Stimulated activated CD8-positive, alpha-beta memory T cell treated with anti-CD3 and anti-CD28 coated beads, Interleukin-4, amount 100 ng/mL, for 4 hours (primary cell): ENCODE data around the gene CCDC15.
"Not testable (repeated sequence)": the region's sequence is repeated elsewhere in the genome, so short reads cannot be mapped to it uniquely, and the experiment has no call there.

Experiments
- DNase-seq, 2 donors: peaks; one replicate each; pipeline ENCODE4 v3.0.0-alpha.2; 2020; ENCODE audit warnings: low read depth in 2 of 2, low spot score in 1 of 2

The CCDC15 gene

DNA sequence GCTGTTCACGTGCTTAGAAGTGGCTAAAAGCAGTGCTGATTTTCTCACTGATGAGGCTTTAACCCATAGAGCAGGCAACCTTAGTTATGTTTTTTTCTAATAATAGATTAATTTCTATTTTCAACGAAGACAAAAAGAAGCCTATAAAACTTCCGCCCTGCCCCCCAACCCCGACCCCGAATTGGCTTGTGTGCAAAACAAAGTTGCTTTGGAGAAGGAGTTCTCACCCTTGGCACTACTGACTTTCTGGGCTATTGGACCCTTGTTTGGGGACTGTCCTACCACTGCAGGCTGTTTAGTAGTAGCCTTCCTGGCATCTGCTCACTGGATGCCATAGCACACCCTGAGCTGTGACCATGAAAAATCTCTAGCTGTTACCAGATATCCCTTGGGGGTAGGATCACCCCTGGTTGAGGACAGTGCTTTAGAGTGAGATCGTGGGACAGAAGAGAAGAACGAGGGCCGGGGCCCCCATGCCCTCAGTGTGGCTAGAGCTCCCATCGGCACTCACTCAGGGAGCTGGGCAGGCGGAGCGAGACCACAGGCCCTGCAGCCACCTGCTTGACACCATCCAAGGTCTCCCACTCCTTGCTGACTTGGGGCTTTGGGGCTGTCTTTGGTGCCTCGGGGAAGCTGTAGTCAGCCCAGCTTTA lies 126.0 kb downstream of the CCDC15 start:
- no peak for DNase-seq

DNA sequence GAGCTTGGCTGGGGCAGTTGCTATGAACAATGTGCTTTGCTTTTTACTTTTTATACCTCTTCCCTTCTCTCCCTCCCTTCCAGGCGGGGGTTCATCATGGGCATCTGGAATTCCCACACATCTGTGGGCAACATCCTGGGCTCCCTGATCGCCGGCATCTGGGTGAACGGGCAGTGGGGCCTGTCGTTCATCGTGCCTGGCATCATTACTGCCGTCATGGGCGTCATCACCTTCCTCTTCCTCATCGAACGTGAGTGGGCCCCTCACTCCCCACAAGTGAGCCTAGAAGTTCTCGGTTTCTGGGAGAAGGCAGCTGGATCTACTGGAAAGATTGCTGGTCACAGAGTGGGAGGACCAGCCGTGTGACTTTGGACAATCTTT lies 126.5 kb downstream of the CCDC15 start:
- DNase-seq = no peak

DNA sequence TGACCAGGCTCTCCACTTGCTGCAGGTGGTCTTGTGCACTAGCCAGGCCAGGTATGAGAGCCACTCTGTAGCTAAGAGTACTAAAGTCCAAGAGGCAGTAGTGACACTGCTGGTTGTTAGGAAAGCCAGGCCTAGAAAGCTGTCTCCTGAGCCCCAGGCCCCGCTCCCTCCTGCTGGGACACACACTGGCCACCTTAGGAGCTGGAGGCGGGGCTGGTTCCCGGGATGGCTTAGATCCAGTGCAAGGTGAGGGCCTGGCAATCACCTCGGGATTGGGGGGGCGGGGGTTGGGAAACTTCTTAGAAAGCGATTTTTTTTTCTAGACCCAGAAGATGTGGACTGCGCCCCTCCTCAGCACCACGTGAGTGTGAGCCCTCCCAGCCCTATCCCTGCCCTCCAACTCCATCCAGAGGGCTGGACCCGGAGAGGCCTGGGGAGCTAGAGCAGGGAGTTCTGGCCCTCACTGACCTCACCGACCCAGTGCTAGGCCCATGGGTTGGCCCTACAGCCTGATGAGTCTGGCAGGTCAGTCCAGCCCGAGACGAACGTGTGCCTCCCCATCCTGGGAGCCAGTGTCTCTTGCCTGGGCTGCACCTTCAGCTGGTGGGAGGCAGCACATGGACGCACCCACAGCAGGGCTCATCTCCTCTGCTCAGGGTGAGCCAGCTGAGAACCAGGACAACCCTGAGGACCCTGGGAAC lies 127.2 kb downstream of the CCDC15 start:
- no peak for DNase-seq

DNA sequence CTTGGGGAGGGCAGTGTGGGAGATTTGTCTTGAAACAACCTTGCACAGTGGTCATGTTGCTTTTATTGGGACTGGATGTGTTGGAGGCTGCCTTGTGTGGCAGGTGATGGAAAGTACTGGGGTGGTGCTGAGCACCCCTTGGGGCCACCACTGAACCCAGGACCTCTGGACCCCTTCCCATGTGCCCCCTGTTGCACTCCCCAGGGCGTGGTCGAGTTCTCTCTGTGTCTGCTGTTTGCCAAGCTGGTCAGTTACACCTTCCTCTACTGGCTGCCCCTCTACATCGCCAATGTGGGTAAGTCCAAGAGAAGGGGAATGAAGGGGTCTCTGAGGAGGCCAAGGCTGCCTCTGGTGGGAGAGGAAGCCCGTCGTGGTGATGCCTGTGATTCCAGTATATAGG lies 128.0 kb downstream of the CCDC15 start:
- no peak for DNase-seq

DNA sequence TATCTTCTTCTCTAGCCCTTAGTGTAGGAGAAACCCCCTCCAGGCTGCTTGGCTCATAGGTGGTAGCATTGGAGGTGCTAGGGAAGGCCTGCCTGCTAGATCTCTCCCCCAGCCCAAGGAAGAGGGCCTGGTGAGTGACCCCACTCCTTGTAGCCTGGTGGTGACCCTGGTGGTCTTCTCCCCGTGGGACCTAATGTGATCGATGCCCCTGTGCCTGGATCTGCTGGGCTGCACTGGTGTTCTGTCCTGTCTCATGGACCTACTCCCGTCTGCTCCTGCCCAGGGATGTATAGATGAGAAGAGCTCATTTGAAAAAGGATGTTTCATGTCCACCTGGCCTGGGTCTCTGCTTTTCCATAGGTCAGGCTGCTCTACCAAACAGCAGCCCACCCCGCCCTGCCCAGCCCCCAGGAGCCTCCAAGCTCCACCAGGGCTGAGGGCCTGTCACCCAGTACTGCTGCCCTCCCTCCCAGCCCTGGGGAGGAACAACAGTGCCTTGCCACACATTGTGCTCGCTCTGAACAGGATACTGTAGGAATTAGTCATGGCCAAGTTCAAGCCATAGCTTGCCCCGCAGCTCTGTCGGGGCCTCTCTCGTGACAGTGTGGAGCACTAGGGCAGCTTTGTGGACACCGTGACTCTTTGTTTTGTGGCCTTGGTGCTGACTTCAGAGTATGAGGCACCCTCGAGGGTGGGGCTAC lies 128.8 kb downstream of the CCDC15 start:
- DNase-seq = no peak

DNA sequence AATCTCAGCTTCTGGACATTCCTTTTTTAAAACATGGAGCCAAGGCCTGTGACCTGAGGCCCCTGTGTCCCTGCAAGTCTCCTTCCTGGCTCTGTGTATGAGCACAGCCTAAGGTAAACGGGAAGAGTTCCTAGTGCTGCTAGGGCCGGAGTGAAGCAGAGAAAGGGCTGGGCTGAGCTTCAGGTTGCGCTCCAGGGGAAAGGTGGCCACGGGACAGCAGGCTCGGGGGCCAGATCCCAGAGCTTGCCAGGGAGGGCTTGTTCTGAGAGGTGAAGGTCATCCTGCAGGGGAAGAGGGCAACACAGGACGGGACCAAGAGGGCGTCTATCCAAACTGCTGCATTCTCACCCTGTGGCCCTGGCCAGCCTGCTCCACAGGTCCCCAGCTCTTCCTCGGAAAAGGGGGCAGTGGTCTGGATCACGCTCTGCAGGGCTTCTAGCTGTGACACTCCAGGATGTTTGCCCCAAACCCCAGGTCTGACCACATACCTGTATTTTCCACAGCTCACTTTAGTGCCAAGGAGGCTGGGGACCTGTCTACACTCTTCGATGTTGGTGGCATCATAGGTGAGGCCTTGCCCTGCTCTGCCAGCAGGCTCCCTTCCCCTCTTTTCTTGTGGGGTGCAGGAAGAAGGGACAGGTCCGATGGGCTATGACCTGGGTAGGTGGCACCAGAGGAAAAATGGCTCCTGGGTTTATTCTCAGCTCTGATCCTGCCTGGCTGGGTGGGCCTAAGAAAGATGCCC lies 129.5 kb downstream of the CCDC15 start:
- DNase-seq = no peak

DNA sequence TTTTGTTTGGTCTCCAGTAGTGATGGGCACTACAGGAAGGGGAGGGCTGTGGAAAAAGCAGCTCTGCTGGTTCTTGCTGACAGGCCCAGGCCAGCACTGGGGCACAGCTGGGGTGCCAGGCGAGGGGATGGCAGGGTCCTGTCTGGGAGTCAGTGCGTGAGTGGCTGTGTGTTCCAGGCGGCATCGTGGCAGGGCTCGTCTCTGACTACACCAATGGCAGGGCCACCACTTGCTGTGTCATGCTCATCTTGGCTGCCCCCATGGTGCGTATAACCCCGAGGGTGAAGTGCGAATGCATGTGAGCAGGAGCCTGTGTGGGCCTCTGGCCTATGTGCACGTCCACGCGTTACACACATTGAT lies 130.0 kb downstream of the CCDC15 start:
- no peak for DNase-seq

DNA sequence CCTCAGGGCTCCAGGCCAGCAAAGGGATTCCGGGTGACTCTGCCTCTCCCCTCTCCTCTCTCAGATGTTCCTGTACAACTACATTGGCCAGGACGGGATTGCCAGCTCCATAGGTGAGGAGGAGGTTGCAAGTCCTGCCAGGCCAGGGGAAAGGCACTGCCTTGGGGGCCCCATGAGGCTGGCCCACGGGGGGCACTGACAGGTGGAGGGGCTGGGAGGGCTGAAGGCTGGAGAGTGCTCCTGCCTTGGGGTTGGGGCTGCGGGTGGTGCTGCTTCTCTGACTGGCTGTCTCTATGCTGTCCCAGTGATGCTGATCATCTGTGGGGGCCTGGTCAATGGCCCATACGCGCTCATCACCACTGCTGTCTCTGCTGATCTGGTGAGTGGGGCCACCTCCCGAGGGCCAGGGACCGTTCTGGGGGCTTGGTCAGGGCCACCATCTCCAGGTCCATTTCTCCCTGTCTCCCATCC lies 130.8 kb downstream of the CCDC15 start:
- no peak for DNase-seq

DNA sequence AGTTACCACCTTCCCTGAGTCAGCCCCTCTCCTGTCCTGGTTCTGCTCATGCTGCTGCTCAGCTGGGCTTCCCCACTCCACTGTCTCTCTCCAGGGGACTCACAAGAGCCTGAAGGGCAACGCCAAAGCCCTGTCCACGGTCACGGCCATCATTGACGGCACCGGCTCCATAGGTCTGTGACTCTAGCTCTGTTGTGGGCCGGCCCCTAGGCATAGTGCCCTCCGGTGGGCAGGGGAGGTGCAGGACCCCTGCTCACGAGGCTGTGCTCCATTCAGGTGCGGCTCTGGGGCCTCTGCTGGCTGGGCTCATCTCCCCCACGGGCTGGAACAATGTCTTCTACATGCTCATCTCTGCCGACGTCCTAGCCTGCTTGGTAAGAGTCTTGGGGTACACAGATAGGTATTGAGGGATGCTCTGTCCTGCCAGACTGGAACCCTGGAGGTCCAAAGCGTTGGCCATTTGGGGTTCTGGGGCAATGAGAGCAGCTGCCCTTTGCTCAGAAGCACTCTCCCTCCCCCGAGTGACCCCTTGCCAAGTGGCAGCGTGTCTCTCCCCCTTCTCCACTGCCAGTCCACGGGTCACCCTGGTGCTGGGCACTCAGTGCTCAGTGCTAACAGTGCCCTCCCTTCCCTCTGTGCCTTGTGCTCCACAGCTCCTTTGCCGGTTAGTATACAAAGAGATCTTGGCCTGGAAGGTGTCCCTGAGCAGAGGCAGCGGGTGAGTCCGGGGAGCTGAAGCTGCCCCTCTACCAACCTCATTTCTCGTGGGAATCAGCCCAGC lies 131.5 kb downstream of the CCDC15 start:
- DNase-seq = no peak

DNA sequence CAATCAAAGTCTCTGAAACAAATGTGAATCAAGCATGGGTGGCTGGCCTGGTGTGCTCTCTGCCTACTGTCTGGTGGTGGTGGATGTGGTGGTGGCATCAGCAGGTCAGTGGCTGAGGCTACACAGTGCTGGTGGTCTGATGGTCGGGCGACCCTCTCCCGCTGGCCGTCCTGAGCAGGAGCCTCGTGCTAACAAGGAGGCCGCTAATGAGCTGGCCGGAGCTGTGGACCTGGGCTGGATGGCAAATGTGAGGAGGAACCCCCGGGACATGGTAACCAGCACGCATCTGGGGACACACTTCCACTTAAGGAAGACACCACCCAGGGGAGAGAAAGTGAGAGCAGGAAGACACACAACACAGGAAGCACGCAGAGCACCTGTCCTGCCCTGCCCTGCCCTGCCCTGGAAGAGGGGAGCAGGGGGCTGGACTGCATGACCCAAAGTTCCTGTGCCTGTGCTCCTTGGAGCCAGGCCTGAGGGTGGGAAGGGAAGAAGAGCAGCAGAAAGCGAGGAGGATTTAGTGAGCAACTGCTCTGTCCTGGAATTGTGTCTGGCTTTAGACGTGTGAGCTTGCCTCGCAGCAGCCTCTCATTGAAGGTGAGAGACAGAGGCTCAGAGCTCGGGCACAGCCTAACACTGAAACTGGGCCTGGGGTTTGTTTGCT lies 132.8 kb downstream of the CCDC15 start:
- no peak for DNase-seq

DNA sequence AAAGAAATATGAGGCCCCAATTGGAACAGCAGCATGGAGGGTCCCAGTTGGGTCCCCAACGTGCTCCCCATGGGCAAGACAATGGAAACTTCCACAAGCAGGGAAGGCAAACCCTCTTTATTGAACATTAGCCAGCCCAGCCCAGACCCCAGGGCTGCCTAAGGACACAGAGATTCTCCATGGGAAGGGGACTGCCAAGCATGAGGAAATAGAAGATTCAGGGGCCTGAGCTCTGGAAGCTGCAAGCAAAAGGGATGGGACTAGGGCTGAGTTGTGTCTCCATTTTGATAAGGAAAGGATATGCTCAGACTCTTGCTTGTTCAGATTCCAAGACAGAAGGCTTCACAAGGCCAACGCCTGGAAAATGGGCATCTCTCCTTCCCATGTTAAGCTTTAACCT lies 134.1 kb downstream of the CCDC15 start:
- no peak for DNase-seq

DNA sequence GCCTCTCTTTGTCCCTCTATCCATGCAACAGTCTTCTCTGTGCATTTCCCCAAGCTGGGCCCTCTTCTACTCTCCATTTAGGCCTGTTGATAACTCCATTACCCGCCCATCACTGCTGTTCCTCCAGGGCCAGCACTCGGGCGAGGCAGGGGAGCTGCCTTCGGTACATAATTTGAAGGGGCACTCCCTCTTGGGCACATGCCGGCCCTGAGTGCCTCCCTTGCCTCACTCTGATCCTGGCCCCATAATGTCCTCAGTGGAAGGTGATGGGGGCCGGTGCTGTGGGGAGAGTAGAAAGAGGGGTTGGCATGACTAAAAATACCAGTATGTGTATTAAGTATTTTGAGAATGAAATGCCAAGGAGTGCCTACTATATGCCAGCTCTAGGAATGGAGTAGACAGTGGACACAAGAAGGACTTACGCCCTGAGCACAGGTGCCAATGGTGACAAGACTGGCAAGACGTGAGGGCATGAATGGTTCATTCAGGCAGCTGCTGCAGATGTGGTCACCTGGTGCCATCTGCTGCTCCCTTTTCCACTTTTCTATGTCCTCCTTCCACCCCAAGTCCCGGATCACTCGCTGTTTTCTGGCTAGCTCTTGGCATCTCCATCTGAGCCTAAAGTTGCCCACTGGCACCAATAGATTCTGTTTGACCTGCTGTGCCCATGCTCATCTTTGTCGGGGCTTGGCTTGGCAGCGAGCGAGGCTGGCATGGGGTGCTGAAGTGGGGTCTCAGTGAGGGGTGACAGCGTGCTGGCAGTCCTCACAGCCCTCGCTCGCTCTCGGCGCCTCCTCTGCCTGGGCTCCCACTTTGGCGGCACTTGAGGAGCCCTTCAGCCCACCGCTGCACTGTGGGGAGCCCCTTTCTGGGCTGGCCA lies 134.8 kb downstream of the CCDC15 start:
- no peak for DNase-seq

DNA sequence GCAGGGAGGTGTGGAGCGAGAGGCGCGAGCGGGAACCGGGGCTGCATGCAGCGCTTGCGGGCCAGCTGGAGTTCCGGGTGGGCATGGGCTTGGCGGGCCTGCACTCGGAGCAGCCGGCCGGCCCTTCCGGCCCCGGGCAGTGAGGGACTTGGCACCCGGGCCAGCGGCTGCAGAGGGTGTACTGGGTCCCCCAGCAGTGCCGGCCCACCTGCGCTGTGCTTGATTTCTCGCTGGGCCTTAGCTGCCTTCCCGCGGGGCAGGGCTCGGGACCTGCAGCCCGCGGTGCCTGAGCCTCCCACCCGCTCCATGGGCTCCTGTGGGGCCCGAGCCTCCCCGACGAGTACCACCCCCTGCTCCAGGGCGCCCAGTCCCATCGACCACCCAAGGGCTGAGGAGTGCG lies 135.5 kb downstream of the CCDC15 start:
- DNase-seq = not testable (repeated sequence)

DNA sequence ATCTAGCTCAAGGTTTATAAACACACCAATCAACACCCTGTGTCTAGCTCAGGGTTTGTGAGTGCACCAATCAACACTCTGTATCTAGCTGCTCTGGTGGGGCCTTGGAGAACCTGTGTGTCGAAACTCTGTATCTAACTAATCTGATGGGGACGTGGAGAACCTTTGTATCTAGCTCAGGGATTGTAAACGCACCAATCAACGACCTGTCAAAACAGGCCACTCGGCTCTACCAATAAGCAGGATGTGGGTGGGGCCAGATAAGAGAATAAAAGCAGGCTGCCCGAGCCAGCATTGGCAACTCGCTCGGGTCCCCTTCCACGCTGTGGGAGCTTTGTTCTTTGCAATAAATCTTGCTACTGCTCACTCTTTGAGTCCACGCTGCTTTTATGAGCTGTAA lies 136.1 kb downstream of the CCDC15 start:
- DNase-seq = not testable (repeated sequence)

DNA sequence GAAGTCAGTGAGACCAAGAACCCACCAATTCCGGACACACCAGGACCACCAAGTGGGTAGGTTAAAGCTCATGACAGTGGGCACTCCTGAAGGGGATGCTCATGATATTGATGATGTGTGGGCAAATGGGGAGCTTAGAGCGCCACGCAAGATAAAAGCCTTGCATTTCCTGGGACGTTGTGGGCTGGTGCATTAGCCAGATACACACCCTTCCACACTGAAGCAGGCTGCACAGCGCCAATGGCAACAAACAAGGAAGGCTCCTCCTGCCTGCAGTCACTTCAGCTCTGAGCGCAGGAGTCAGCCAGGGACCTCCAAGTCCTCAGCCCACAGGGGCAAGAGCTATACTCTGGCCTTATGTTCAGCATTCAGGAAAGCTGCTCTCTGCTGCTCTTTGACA lies 136.8 kb downstream of the CCDC15 start:
- no peak for DNase-seq
